GM21825 (cell line): ENCODE results near the gene CACNB4.
A peak's percentile ranks its signal among the peaks of the same experiment; 100 is the strongest.
"Not testable (repeated sequence)": the region's sequence is repeated elsewhere in the genome, so short reads cannot be mapped to it uniquely, and the experiment has no call there.

ENCODE experiments used
- ATAC-seq: cut with Tn5 transposase; IDR thresholded peaks from one replicate; pipeline ENCODE4 v1.9.1; 2021; ENCODE audit warnings: mild to moderate bottlenecking, moderate library complexity; ENCODE audit not compliant: unreplicated experiment

CACNB4 gene

GRCh38 chr2:152025678-152026287 is 73.1 kb downstream of the CACNB4 start:
- ATAC-seq, result peak; percentile 90

GRCh38 chr2:152024477-152024876 is 74.4 kb downstream of the CACNB4 start:
- ATAC-seq, result no peak

- ATAC-seq, result no peak
Observed at GRCh38 chr2:152022090-152022489, 76.8 kb downstream of the CACNB4 start.

GRCh38 chr2:152021001-152021400 is 77.8 kb downstream of the CACNB4 start:
- not testable (repeated sequence) for ATAC-seq

- no peak for ATAC-seq
Observed at GRCh38 chr2:152019732-152020131, 79.1 kb downstream of the CACNB4 start.

GRCh38 chr2:152016181-152017120 is 82.4 kb downstream of the CACNB4 start:
- ATAC-seq, result no peak

- ATAC-seq, result no peak
Observed at GRCh38 chr2:152015552-152015951, 83.3 kb downstream of the CACNB4 start.

GRCh38 chr2:152012697-152013096 is 86.1 kb downstream of the CACNB4 start:
- ATAC-seq, result no peak

- ATAC-seq, result no peak
Observed at GRCh38 chr2:152011724-152012123, 87.1 kb downstream of the CACNB4 start.

- ATAC-seq, result no peak
Observed at GRCh38 chr2:152005607-152006006, 93.2 kb downstream of the CACNB4 start.

- not testable (repeated sequence) for ATAC-seq
Observed at GRCh38 chr2:152003283-152003682, 95.6 kb downstream of the CACNB4 start.

- peak; percentile 85 for ATAC-seq
Observed at GRCh38 chr2:151999053-151999452, 99.8 kb downstream of the CACNB4 start.

GRCh38 chr2:151996243-151997003 is 102.4 kb downstream of the CACNB4 start:
- no peak for ATAC-seq

- ATAC-seq, result no peak
Observed at GRCh38 chr2:151995161-151995557, 103.7 kb downstream of the CACNB4 start.

- ATAC-seq, result not testable (repeated sequence)
Observed at GRCh38 chr2:151994178-151994577, 104.7 kb downstream of the CACNB4 start.

GRCh38 chr2:151991010-151991409 is 107.8 kb downstream of the CACNB4 start:
- no peak for ATAC-seq

- ATAC-seq, result no peak
Observed at GRCh38 chr2:151989378-151989777, 109.5 kb downstream of the CACNB4 start.

GRCh38 chr2:151987484-151987883 is 111.4 kb downstream of the CACNB4 start:
- ATAC-seq, result no peak

- no peak for ATAC-seq
Observed at GRCh38 chr2:151984424-151985083, 114.3 kb downstream of the CACNB4 start.

GRCh38 chr2:151983221-151983620 is 115.6 kb downstream of the CACNB4 start:
- ATAC-seq, result no peak

- ATAC-seq, result no peak
Observed at GRCh38 chr2:151981886-151982285, 117.0 kb downstream of the CACNB4 start.
